Memory B cell (primary cell): ENCODE results near the gene FGFR3.
"Not testable (repeated sequence)": the region's sequence is repeated elsewhere in the genome, so short reads cannot be mapped to it uniquely, and the experiment has no call there.

Experiments
- ATAC-seq: fragments of 150-1000 bp; cut with Tn5 transposase; 2 replicates; pipeline ENCODE4 v1.10.0; 2021; ENCODE audit warnings: low read depth, mild to moderate bottlenecking, moderate library complexity
- DNase-seq, 2 donors: peaks; one replicate each; pipeline ENCODE4 v3.0.0; 2022; ENCODE audit warnings: low spot score in 2 of 2
- H3K27ac Mint-ChIP-seq: one replicate; pipeline ENCODE4 v1.8.0; 2022; ENCODE audit warnings: mild to moderate bottlenecking, moderate library complexity, mixed read lengths
- H3K27me3 Mint-ChIP-seq: one replicate; pipeline ENCODE4 v1.8.0; 2022; ENCODE audit warnings: mixed read lengths
- H3K36me3 Mint-ChIP-seq: one replicate; pipeline ENCODE4 v1.8.0; 2022; ENCODE audit warnings: mild to moderate bottlenecking, mixed read lengths
- H3K4me1 Mint-ChIP-seq: one replicate; pipeline ENCODE4 v1.8.0; 2022; ENCODE audit warnings: mixed read lengths
- H3K4me3 Mint-ChIP-seq: one replicate; pipeline ENCODE4 v1.8.0; 2022; ENCODE audit warnings: mild to moderate bottlenecking, moderate library complexity, mixed read lengths
- H3K9me3 Mint-ChIP-seq: one replicate; pipeline ENCODE4 v1.8.0; 2022; ENCODE audit warnings: mixed read lengths

The FGFR3 gene

GRCh38 chr4:1830234-1830633 is 37.1 kb downstream of the FGFR3 start:
- H3K27ac Mint-ChIP-seq = no peak overlapping the region
- peaks cover 28% of the 10 kb centered on the region for H3K36me3 Mint-ChIP-seq
- no peak overlapping the region for H3K4me3 Mint-ChIP-seq
- peaks cover 18% of the 10 kb centered on the region for H3K4me1 Mint-ChIP-seq
- no peaks in the 10 kb centered on the region for H3K27me3 Mint-ChIP-seq
- DNase-seq (no peak), ATAC-seq (no peak)
- no peaks in the 10 kb centered on the region for H3K9me3 Mint-ChIP-seq

- H3K9me3 Mint-ChIP-seq = no peaks in the 10 kb centered on the region
- no peak overlapping the region for H3K27ac Mint-ChIP-seq
- H3K4me3 Mint-ChIP-seq = no peak overlapping the region
- DNase-seq = no peak
- H3K27me3 Mint-ChIP-seq = no peaks in the 10 kb centered on the region
- ATAC-seq = no peak
- H3K4me1 Mint-ChIP-seq = peaks cover 18% of the 10 kb centered on the region
- peaks cover 28% of the 10 kb centered on the region for H3K36me3 Mint-ChIP-seq
These were observed 37.6 kb downstream of the FGFR3 start for GRCh38 chr4:1830642-1831228.

GRCh38 chr4:1831331-1831730 is 38.2 kb downstream of the FGFR3 start:
- Mint-ChIP-seq H3K9me3 (no peaks in the 10 kb centered on the region), H3K4me1 (peaks cover 18% of the 10 kb centered on the region), H3K36me3 (peaks cover 30% of the 10 kb centered on the region), H3K4me3 (no peak overlapping the region), H3K27ac (peak overlapping the region; percentile 77), H3K27me3 (no peaks in the 10 kb centered on the region)
- ATAC-seq (no peak), DNase-seq (no peak)

GRCh38 chr4:1832690-1833089 is 39.6 kb downstream of the FGFR3 start:
- peaks cover 30% of the 10 kb centered on the region for H3K36me3 Mint-ChIP-seq
- ATAC-seq (no peak), DNase-seq (no peak)
- no peaks in the 10 kb centered on the region for H3K27me3 Mint-ChIP-seq
- H3K9me3 Mint-ChIP-seq = no peaks in the 10 kb centered on the region
- peaks cover 18% of the 10 kb centered on the region for H3K4me1 Mint-ChIP-seq
- no peak overlapping the region for H3K4me3 Mint-ChIP-seq
- peak overlapping the region; percentile 92 for H3K27ac Mint-ChIP-seq

GRCh38 chr4:1833307-1834046 is 40.4 kb downstream of the FGFR3 start:
- Mint-ChIP-seq H3K36me3 (peaks cover 30% of the 10 kb centered on the region), H3K4me1 (peaks cover 18% of the 10 kb centered on the region), H3K27me3 (no peaks in the 10 kb centered on the region), H3K27ac (peak overlapping the region; percentile 92), H3K9me3 (no peaks in the 10 kb centered on the region), H3K4me3 (peak overlapping the region; percentile 51)
- DNase-seq (no peak), ATAC-seq (peak; percentile 7)

- ATAC-seq = peak; percentile 91
- peaks cover 33% of the 10 kb centered on the region for H3K36me3 Mint-ChIP-seq
- peak overlapping the region; percentile 51 for H3K4me3 Mint-ChIP-seq
These were observed 41.1 kb downstream of the FGFR3 start for GRCh38 chr4:1834047-1834775.

GRCh38 chr4:1835836-1836235 is 42.7 kb downstream of the FGFR3 start:
- not testable (repeated sequence) for DNase-seq, H3K27me3 Mint-ChIP-seq, H3K9me3 Mint-ChIP-seq, ATAC-seq, H3K4me3 Mint-ChIP-seq
- peaks cover 18% of the 10 kb centered on the region for H3K4me1 Mint-ChIP-seq
- H3K36me3 Mint-ChIP-seq = peaks cover 27% of the 10 kb centered on the region
- peak overlapping the region; percentile 92 for H3K27ac Mint-ChIP-seq

More at GRCh38 chr4:1834047-1834775, 41.1 kb downstream of the FGFR3 start:
- DNase-seq = peak; percentile 45 to 55
- peak overlapping the region; percentile 92 for H3K27ac Mint-ChIP-seq
- H3K27me3 Mint-ChIP-seq = no peaks in the 10 kb centered on the region
- peaks cover 18% of the 10 kb centered on the region for H3K4me1 Mint-ChIP-seq
- H3K9me3 Mint-ChIP-seq = no peaks in the 10 kb centered on the region

DNA sequence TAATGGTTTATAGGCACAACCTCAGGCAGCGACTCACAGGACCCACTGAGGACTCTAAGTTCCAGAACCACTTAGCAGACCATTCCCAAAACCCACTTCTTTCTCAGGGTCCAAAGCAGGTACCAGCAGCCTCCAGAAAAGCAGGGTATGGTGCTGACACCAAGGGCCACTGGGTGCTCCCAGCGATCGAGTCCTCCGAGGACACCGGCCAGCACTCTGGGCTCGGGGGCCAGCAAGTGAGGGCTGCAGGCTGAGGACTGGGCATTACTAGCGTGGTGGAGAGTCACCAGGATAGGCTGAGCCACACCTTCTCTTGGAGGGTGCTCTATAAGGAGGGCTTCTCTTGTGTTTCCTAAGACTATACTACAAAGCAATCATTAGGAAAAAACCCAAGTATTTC is 43.6 kb downstream of the FGFR3 start:
- no peak for DNase-seq
- Mint-ChIP-seq H3K4me1 (peaks cover 18% of the 10 kb centered on the region), H3K27me3 (no peaks in the 10 kb centered on the region), H3K27ac (no peak overlapping the region), H3K4me3 (no peak overlapping the region), H3K9me3 (no peaks in the 10 kb centered on the region), H3K36me3 (peaks cover 27% of the 10 kb centered on the region)
- no peak for ATAC-seq

DNA sequence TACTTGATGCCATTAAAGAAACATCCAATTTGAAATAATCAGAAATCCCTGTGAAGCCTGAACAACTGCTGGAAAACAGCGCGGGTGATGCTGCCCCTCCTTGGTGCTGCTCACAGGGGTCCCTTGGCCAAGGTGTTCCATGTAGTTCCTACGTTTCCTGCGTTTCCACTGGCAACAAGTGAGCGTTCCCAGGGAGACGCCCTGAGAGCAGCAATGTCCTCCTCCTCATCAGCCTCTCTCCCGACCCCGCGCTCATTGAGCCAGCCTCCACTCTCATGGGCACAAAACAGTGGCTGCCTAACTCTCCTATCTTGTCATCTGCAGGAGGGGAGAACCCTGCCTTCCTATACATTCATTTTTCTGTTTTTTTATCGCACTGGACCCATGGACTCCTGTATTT is 44.0 kb downstream of the FGFR3 start:
- ATAC-seq = no peak

DNA sequence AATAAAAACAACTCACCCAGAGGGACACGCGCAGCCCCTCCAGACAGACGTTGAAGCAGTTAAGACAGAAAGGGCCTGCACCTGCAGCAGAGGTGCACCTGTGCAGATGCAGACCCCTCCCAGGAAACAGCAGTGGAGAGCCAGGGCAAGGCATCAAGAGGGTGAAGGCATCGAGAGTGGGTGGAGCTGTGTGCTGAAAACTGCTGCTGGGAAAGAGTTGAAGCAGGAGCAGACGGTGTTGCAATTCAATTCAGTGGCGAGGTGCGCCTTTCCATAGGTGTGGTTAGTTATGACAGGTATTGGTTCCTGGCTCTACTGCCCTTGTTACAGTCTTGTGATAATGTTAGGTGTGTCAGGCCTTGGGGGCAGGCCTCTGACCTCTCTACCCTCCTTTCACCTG is 46.2 kb downstream of the FGFR3 start:
- no peaks in the 10 kb centered on the region for H3K9me3 Mint-ChIP-seq
- H3K4me1 Mint-ChIP-seq = peaks cover 4% of the 10 kb centered on the region
- H3K27me3 Mint-ChIP-seq = no peaks in the 10 kb centered on the region
- H3K36me3 Mint-ChIP-seq = peaks cover 28% of the 10 kb centered on the region
- no peak for ATAC-seq
- no peak for DNase-seq
- no peak overlapping the region for H3K27ac Mint-ChIP-seq
- H3K4me3 Mint-ChIP-seq = no peak overlapping the region

More for the DNA sequence above, 44.0 kb downstream of the FGFR3 start:
- peaks cover 27% of the 10 kb centered on the region for H3K36me3 Mint-ChIP-seq
- no peaks in the 10 kb centered on the region for H3K27me3 Mint-ChIP-seq
- peaks cover 18% of the 10 kb centered on the region for H3K4me1 Mint-ChIP-seq
- DNase-seq = no peak
- H3K27ac Mint-ChIP-seq = no peak overlapping the region
- H3K4me3 Mint-ChIP-seq = no peak overlapping the region
- H3K9me3 Mint-ChIP-seq = no peaks in the 10 kb centered on the region

- Mint-ChIP-seq H3K9me3 (no peaks in the 10 kb centered on the region), H3K27me3 (no peaks in the 10 kb centered on the region), H3K27ac (no peak overlapping the region), H3K4me3 (no peak overlapping the region), H3K36me3 (peaks cover 23% of the 10 kb centered on the region), H3K4me1 (no peaks in the 10 kb centered on the region)
- ATAC-seq (no peak), DNase-seq (no peak)
These were observed 48.3 kb downstream of the FGFR3 start for GRCh38 chr4:1841201-1841886.

- Mint-ChIP-seq H3K27ac (no peak overlapping the region), H3K9me3 (no peaks in the 10 kb centered on the region)
These were observed 48.8 kb downstream of the FGFR3 start for GRCh38 chr4:1841887-1842210.

DNA sequence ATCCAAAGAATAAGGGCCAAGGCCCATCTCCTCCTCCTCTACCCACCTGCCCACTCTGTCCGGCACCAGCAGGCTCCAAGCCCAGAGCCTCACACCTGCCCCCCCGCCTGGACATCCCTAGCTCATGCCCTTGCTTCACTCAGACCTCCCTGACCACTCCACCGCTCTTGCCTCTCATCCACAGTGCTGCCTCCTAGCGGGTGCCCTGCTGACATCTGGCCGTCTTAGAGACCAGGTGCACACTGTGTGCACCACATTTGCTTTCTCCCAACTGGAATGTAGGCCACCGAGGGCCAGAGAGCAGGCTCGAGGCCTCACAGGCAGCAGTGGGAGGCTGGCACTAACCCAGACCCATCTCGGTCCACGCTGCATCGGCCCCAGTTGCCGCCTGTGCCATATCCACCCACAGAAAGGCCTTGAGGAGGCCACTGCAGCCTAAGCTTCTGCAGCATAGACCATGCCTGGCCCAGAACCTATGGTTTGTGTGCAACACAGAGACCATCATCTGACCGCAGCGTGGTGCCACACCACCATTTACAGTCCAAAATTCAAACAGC is 49.3 kb downstream of the FGFR3 start:
- Mint-ChIP-seq H3K27ac (no peak overlapping the region), H3K36me3 (peaks cover 22% of the 10 kb centered on the region), H3K9me3 (no peaks in the 10 kb centered on the region)

More at GRCh38 chr4:1841887-1842210, 48.8 kb downstream of the FGFR3 start:
- H3K36me3 Mint-ChIP-seq = peaks cover 24% of the 10 kb centered on the region
- no peak for ATAC-seq
- H3K4me3 Mint-ChIP-seq = no peak overlapping the region
- H3K27me3 Mint-ChIP-seq = no peaks in the 10 kb centered on the region
- no peak for DNase-seq
- no peaks in the 10 kb centered on the region for H3K4me1 Mint-ChIP-seq

More for the DNA sequence above, 49.3 kb downstream of the FGFR3 start:
- no peaks in the 10 kb centered on the region for H3K27me3 Mint-ChIP-seq
- H3K4me3 Mint-ChIP-seq = no peak overlapping the region
- H3K4me1 Mint-ChIP-seq = peaks cover 2% of the 10 kb centered on the region
- ATAC-seq (no peak), DNase-seq (no peak)
